Measurements from ENCODE around the gene ATP6V1B1. TPM values are rescaled to one million over a fixed set of nuclear protein-coding genes. Genes with fewer than 3 reads are reported as not detected.
A peak's percentile ranks its signal among the peaks of the same experiment; 100 is the strongest.

ATP6V1B1 gene
- total and polyA plus RNA-seq, 2 of the 4 experiments (the other 2 are of a cell fraction): 1.3 TPM; not detected in 1

DNA sequence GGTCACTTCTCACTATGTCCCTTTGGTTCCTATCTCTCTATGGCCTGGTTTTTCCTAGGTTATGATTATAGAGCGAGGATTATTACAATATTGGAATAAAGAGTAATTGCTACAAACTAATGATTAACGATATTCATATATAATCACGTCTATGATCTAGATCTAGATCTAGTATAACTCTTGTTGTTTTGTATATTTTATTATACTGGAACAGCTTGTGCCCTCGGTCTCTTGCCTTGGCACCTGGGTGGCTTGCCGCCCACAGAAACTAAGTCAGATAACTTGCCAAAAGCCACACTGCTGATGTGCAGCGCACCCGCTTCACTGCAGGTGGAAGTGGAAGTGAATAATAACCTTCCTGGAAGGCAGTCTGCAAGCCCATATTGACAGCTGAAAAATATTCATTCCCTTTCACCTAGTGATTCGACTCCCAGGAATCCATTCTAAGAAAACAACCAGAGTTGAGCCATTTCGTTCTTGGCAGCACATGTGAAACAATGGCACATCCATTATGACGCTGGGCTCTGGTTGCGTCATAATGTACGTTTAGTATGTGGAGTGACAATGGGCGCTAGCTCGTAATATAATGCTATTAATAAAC is 42.0 kb downstream of the ATP6V1B1 start:
- dilution Hi-C loops (cut with HindIII; ENCODE audit: low sequenced_read_pairs, unreplicated experiment): no loop called here
- DNase-seq (peak; percentile 93), ATAC-seq (ENCODE audit: low read depth) (peak; percentile 18)
- H3K4ac ChIP-seq (ENCODE audit: low read depth, low read length): no peak overlapping the region
- intact Hi-C loops (cut with micrococcal nuclease): loop anchor here (1.0 to 5.0 kb wide), 2 partner anchors 12 to 90 kb away; partner anchors contain the start of gene NAGK
- no peaks in the 10 kb centered on the region; the same call in 1 of the 2 replicates for H3K36me3 ChIP-seq (ENCODE audit: control insufficient read depth, insufficient read depth, low read length)
- peak overlapping the region; percentile 25; the same call in 1 of the 2 replicates for H4K5ac ChIP-seq (ENCODE audit: low read depth, low read length)
- WGBS, 2 experiments (ENCODE audit: extremely low coverage in 2 of 2, insufficient read length in 1 of 2): no CpG with 5 or more reads among the region's 14 CpGs
- H2AK9ac ChIP-seq (replicated peaks; ENCODE audit: low read depth, low read length, poor library complexity): no peak overlapping the region
- no peak overlapping the region for H3K23ac ChIP-seq (ENCODE audit: low read depth, low read length)
- H2AFZ ChIP-seq (replicated peaks; ENCODE audit: low read length, poor library complexity): peak overlapping the region; percentile 76
- no peak overlapping the region for H2AK5ac ChIP-seq (ENCODE audit: low read depth, low read length)
- H3K14ac ChIP-seq (replicated peaks; ENCODE audit: low read depth, low read length): no peak overlapping the region
- H2BK120ac ChIP-seq (ENCODE audit: low read depth, low read length): no peak overlapping the region
- H2BK20ac ChIP-seq (ENCODE audit: low read depth, low read length): no peak overlapping the region
- POLR2A ChIA-PET (ENCODE audit: unreplicated experiment): no interaction called here
- no peak overlapping the region; the same call in 1 of the 2 replicates for H3K4me3 ChIP-seq (ENCODE audit: insufficient read depth, low read depth, low read length)
- H3K27me3 ChIP-seq (ENCODE audit: control insufficient read depth, insufficient read depth, low read length): no peaks in the 10 kb centered on the region
- H3K4me1 ChIP-seq (ENCODE audit: control insufficient read depth, insufficient read depth, low read length): peaks cover 5% of the 10 kb centered on the region; the same call in 1 of the 2 replicates
- in situ Hi-C loops (cut with MboI; ENCODE audit: low sequenced_read_pairs): no loop called here
- no peak overlapping the region for H3K27ac ChIP-seq (ENCODE audit: insufficient read depth, low read length)
- no peak overlapping the region for H2BK15ac ChIP-seq (ENCODE audit: low read depth, low read length)
- no peak overlapping the region for H4K91ac ChIP-seq (ENCODE audit: insufficient read depth, low read depth, low read length)
- peak overlapping the region in 1 of 2 experiments; percentile 78; a peak in 3 of 4 replicates for H4K8ac ChIP-seq (ENCODE audit: low read depth in 2 of 2, low read length in 2 of 2)
- H4K20me1 ChIP-seq (ENCODE audit: insufficient read depth, low read length): no peaks in the 10 kb centered on the region
- no peaks in the 10 kb centered on the region for H3K9me3 ChIP-seq (ENCODE audit: control insufficient read depth, insufficient read depth, low read length)
- H3K79me1 ChIP-seq (ENCODE audit: low read depth in 1 of 2, low read length in 2 of 2): no peaks in the 10 kb centered on the region
- no TSS peak for BruUV-seq (replicated peaks)
- no peak overlapping the region for H3K56ac ChIP-seq (ENCODE audit: extremely low read depth, insufficient read depth, low read length)
- no peak overlapping the region for H2BK5ac ChIP-seq (ENCODE audit: low read depth, low read length, poor library complexity, severe bottlenecking)
- H3K4me2 ChIP-seq (ENCODE audit: low read depth, low read length): peak overlapping the region; percentile 79
- peaks cover 12% of the 10 kb centered on the region for H3K9me1 ChIP-seq (ENCODE audit: insufficient read depth, low read length)
- H3K18ac ChIP-seq (ENCODE audit: low read depth, low read length): no peak overlapping the region
- CTCF ChIA-PET: interaction anchor here (0.8 to 1.1 kb wide), 3 partner anchors 12 to 29 kb away, joined by 3 to 5 read pairs (median 3); no protein-coding TSS in a partner anchor
- H3K9ac ChIP-seq (ENCODE audit: low read depth, low read length): no peak overlapping the region
- TF ChIP-seq CEBPB (IDR thresholded peaks at IDR 0.05; ENCODE audit: low read depth, low read length) (peak; percentile 99), MAFK (IDR thresholded peaks at IDR 0.05; ENCODE audit: low read depth, low read length) (no peak), RCOR1 (IDR thresholded peaks at IDR 0.05; ENCODE audit: insufficient replicate concordance, low read length) (peak; percentile 70), MAZ (IDR thresholded peaks at IDR 0.05; ENCODE audit: borderline replicate concordance, low read depth, low read length) (no peak), RFX5 (IDR thresholded peaks at IDR 0.05; ENCODE audit: low read depth, low read length) (no peak), SMC3 (IDR thresholded peaks at IDR 0.05; ENCODE audit: low read depth, low read length) (no peak), ELK1 (IDR thresholded peaks at IDR 0.05; ENCODE audit: borderline replicate concordance, low read depth, low read length) (no peak), USF2 (IDR thresholded peaks at IDR 0.05; ENCODE audit: low read depth, low read length) (no peak), NFE2L2 (IDR thresholded peaks at IDR 0.05; ENCODE audit: low read depth, low read length) (no peak), CHD1 (IDR thresholded peaks at IDR 0.05; ENCODE audit: low read depth, low read length) (no peak), RAD21 (IDR thresholded peaks at IDR 0.05; ENCODE audit: low read length) (no peak), BHLHE40 (IDR thresholded peaks at IDR 0.05; ENCODE audit: low read depth, low read length) (peak; percentile 60; the same call in 1 of the 2 replicates), POLR2A (IDR thresholded peaks at IDR 0.05; ENCODE audit: low read depth, low read length) (0 out of 2 replicates have a peak, but pooled peaks have one; percentile 11), MXI1 (IDR thresholded peaks at IDR 0.05; ENCODE audit: borderline replicate concordance, low read depth, low read length) (no peak)
- TF ChIP-seq, protein P1, sequence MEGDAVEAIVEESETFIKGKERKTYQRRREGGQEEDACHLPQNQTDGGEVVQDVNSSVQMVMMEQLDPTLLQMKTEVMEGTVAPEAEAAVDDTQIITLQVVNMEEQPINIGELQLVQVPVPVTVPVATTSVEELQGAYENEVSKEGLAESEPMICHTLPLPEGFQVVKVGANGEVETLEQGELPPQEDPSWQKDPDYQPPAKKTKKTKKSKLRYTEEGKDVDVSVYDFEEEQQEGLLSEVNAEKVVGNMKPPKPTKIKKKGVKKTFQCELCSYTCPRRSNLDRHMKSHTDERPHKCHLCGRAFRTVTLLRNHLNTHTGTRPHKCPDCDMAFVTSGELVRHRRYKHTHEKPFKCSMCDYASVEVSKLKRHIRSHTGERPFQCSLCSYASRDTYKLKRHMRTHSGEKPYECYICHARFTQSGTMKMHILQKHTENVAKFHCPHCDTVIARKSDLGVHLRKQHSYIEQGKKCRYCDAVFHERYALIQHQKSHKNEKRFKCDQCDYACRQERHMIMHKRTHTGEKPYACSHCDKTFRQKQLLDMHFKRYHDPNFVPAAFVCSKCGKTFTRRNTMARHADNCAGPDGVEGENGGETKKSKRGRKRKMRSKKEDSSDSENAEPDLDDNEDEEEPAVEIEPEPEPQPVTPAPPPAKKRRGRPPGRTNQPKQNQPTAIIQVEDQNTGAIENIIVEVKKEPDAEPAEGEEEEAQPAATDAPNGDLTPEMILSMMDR (conservative IDR thresholded peaks at IDR 0.05; ENCODE audit: low read depth, low read length): no peak

Data from IMR-90 (cell line).